H9 (cell line): ENCODE measurements around the gene NFASC. TPM values are rescaled to one million over a fixed set of nuclear protein-coding genes. Genes with fewer than 3 reads are reported as not detected.

Experiments
- DNase-seq: peaks from one replicate; pipeline ENCODE4 v3.0.0-alpha.2; 2017
- H2AFZ ChIP-seq: one replicate; pipeline ENCODE4 v1.6.1; 2013; ENCODE audit warnings: mild to moderate bottlenecking, low read length, control low read depth, moderate library complexity
- H2AK5ac ChIP-seq: 2 replicates; pipeline ENCODE4 v1.6.1; 2013; ENCODE audit warnings: low read length, control low read depth, mixed read lengths; ENCODE audit not compliant: insufficient read length
- H2BK120ac ChIP-seq: one replicate; pipeline ENCODE4 v1.6.1; 2013; ENCODE audit warnings: low read depth, mild to moderate bottlenecking, low read length, control low read depth, inconsistent platforms; ENCODE audit not compliant: poor library complexity, severe bottlenecking
- H2BK12ac ChIP-seq: 2 replicates; pipeline ENCODE4 v1.6.1; 2013; ENCODE audit warnings: low read length, control low read depth, mixed read lengths, low read depth; ENCODE audit not compliant: insufficient read length
- H2BK15ac ChIP-seq: 2 replicates; pipeline ENCODE4 v1.6.1; 2013; ENCODE audit warnings: low read depth, low read length, control low read depth
- H2BK20ac ChIP-seq: one replicate; pipeline ENCODE4 v1.6.1; 2013; ENCODE audit warnings: low read depth, mild to moderate bottlenecking, low read length, control low read depth, inconsistent platforms; ENCODE audit not compliant: poor library complexity, severe bottlenecking
- H2BK5ac ChIP-seq: 2 replicates; pipeline ENCODE4 v1.6.1; 2013; ENCODE audit warnings: low read length, control low read depth, mixed read lengths; ENCODE audit not compliant: insufficient read length
- H3K14ac ChIP-seq: 2 replicates; pipeline ENCODE4 v1.6.1; 2013; ENCODE audit warnings: low read length, control low read depth; ENCODE audit not compliant: insufficient read depth
- H3K18ac ChIP-seq: 2 replicates; pipeline ENCODE4 v1.6.1; 2013; ENCODE audit warnings: low read depth, mild to moderate bottlenecking, mixed read lengths, low read length, control low read depth; ENCODE audit not compliant: insufficient read length
- H3K23ac ChIP-seq: 2 replicates; pipeline ENCODE4 v1.6.1; 2013; ENCODE audit warnings: low read length, control low read depth, mixed read lengths, low read depth; ENCODE audit not compliant: insufficient read length
- H3K23me2 ChIP-seq: 2 replicates; pipeline ENCODE4 v1.6.1; 2013; ENCODE audit warnings: low read depth, mild to moderate bottlenecking, mixed read lengths, low read length, control low read depth; ENCODE audit not compliant: insufficient read length, poor library complexity, severe bottlenecking
- H3K27ac ChIP-seq: 2 replicates; pipeline ENCODE4 v1.5.1; 2013; ENCODE audit warnings: low read length, control low read depth, mixed read lengths, low read depth; ENCODE audit not compliant: insufficient read length
- H3K27me3 ChIP-seq: 2 replicates; pipeline ENCODE4 v1.6.1; 2013; ENCODE audit warnings: low read length, control low read depth, inconsistent platforms; ENCODE audit not compliant: insufficient read depth
- H3K4ac ChIP-seq: 2 replicates; pipeline ENCODE4 v1.6.1; 2013; ENCODE audit warnings: low read depth, mild to moderate bottlenecking, control low read depth, inconsistent platforms, low read length, moderate library complexity
- H3K4me1 ChIP-seq: 2 replicates; pipeline ENCODE4 v1.6.1; 2013; ENCODE audit warnings: low read length, control low read depth, inconsistent platforms; ENCODE audit not compliant: insufficient read depth
- H3K4me2 ChIP-seq: 2 replicates; pipeline ENCODE4 v1.6.1; 2013; ENCODE audit warnings: low read length, control low read depth, mixed read lengths; ENCODE audit not compliant: insufficient read length, insufficient read depth
- H3K56ac ChIP-seq: 2 replicates; pipeline ENCODE4 v1.6.1; 2013; ENCODE audit warnings: low read depth, mild to moderate bottlenecking, mixed read lengths, low read length, control low read depth; ENCODE audit not compliant: insufficient read length
- H3K79me1 ChIP-seq: 2 replicates; pipeline ENCODE4 v1.6.1; 2013; ENCODE audit warnings: low read depth, mild to moderate bottlenecking, moderate library complexity, low read length, control low read depth, inconsistent platforms; ENCODE audit not compliant: insufficient read depth, poor library complexity, severe bottlenecking
- H3K79me2 ChIP-seq: 2 replicates; pipeline ENCODE4 v1.6.1; 2013; ENCODE audit warnings: low read length, control low read depth, inconsistent platforms; ENCODE audit not compliant: insufficient read depth
- H3K9ac ChIP-seq: 2 replicates; pipeline ENCODE4 v1.6.1; 2013; ENCODE audit warnings: low read length, control low read depth, mixed read lengths; ENCODE audit not compliant: insufficient read length; ENCODE audit errors: extremely low read depth
- H3K9me3 ChIP-seq: one replicate; pipeline ENCODE4 v1.6.1; 2013; ENCODE audit warnings: low read depth, low read length, inconsistent platforms; ENCODE audit not compliant: control insufficient read depth
- H3T11ph ChIP-seq: one replicate; pipeline ENCODE4 v1.6.1; 2013; ENCODE audit warnings: mild to moderate bottlenecking, low read length, control low read depth, inconsistent platforms
- H4K20me1 ChIP-seq: one replicate; pipeline ENCODE4 v1.6.1; 2013; ENCODE audit not compliant: control insufficient read depth, insufficient read length, insufficient read depth
- H4K5ac ChIP-seq: 2 replicates; pipeline ENCODE4 v1.6.1; 2013; ENCODE audit warnings: low read depth, mild to moderate bottlenecking, mixed read lengths, low read length, control low read depth; ENCODE audit not compliant: insufficient read length
- H4K8ac ChIP-seq: replicated peaks from 2 replicates; pipeline ENCODE4 v1.6.1; 2013; ENCODE audit warnings: low read length, control low read depth, mixed read lengths, low read depth; ENCODE audit not compliant: insufficient read length
- H4K91ac ChIP-seq: 2 replicates; pipeline ENCODE4 v1.6.1; 2013; ENCODE audit warnings: low read depth, mild to moderate bottlenecking, moderate library complexity, mixed read lengths, low read length, control low read depth; ENCODE audit not compliant: insufficient read length
- H3K27ac Mint-ChIP-seq, 3 experiments: 2 replicates in 2 of 3; 3 replicates in 1 of 3; pipeline ENCODE4 v1.8.0; 2020 to 2021; ENCODE audit warnings: mixed read lengths in 3 of 3, mild to moderate bottlenecking in 1 of 3, moderate library complexity in 1 of 3
- H3K27me3 Mint-ChIP-seq: 2 replicates; pipeline ENCODE4 v1.8.0; 2021; ENCODE audit warnings: low read depth, mild to moderate bottlenecking, moderate library complexity, mixed read lengths
- H3K36me3 Mint-ChIP-seq, 3 experiments: 2 replicates in 2 of 3; 3 replicates in 1 of 3; pipeline ENCODE4 v1.8.0; 2020 to 2021; ENCODE audit warnings: low read depth in 3 of 3, mixed read lengths in 3 of 3; ENCODE audit not compliant: insufficient read depth in 1 of 3
- H3K4me1 Mint-ChIP-seq, 2 experiments: 2 replicates each; pipeline ENCODE4 v1.8.0; 2020; ENCODE audit warnings: mixed read lengths in 2 of 2
- H3K4me3 Mint-ChIP-seq, 2 experiments: 2 replicates in 1 of 2; 3 replicates in 1 of 2; pipeline ENCODE4 v1.8.0; 2020 to 2021; ENCODE audit warnings: mild to moderate bottlenecking in 2 of 2, mixed read lengths in 2 of 2, moderate library complexity in 1 of 2
- H3K9me3 Mint-ChIP-seq, 2 experiments: 2 replicates in 1 of 2; 3 replicates in 1 of 2; pipeline ENCODE4 v1.8.0; 2020; ENCODE audit warnings: mild to moderate bottlenecking in 2 of 2, mixed read lengths in 2 of 2, moderate library complexity in 1 of 2
- WGBS: extraction: QIAGEN DNeasy Blood & Tissue Kit; methylation state at CpG from one replicate; pipeline ENCODE4 v1.1.7; 2013; ENCODE audit warnings: missing lambda C conversion rate, low lambda C conversion rate, mixed read lengths; ENCODE audit not compliant: insufficient read length; ENCODE audit errors: extremely low coverage; 5-methylcytosine and 5-hydroxymethylcytosine counted together
- total RNA-seq: library from RNA; stranded (reverse); gene quantifications from 2 replicates; pipeline ENCODE4 v1.2.1, GENCODE V29; 2021
- TF ChIP-seq, protein P1 (sequence below): fragments of 200-600 bp; sonication (generic); conservative IDR thresholded peaks from 3 replicates; pipeline ENCODE4 v1.8.0; 2021; ENCODE audit warnings: antibody characterized with exemption, mild to moderate bottlenecking

The NFASC gene
- total RNA-seq, 1 experiment from 2014 or later: 5.0 TPM

- H3K56ac ChIP-seq: no peak overlapping the region
- no peaks in the 10 kb centered on the region for H3K9me3 ChIP-seq
- H3K4me3 Mint-ChIP-seq: no peak overlapping the region
- no peak overlapping the region for H3K4me2 ChIP-seq
- peaks cover 31 to 38% of the 10 kb centered on the region in 2 experiments for H3K4me1 Mint-ChIP-seq
- H3K79me2 ChIP-seq: no peaks in the 10 kb centered on the region
- no peak for DNase-seq
- no peak overlapping the region for H2BK12ac ChIP-seq
- peaks cover 8% of the 10 kb centered on the region; the same call in 1 of the 2 replicates for H3K4me1 ChIP-seq
- H2BK15ac ChIP-seq: no peak overlapping the region
- H3K14ac ChIP-seq: no peak overlapping the region
- no peak overlapping the region for H2BK120ac ChIP-seq
- H2AK5ac ChIP-seq: no peak overlapping the region
- H4K20me1 ChIP-seq: no peaks in the 10 kb centered on the region
- no CpG with 5 or more reads among the region's 10 CpGs for WGBS
- H2AFZ ChIP-seq: no peak overlapping the region
- H3K79me1 ChIP-seq: no peaks in the 10 kb centered on the region
- no peak overlapping the region for H3K23ac ChIP-seq
- no peak overlapping the region for H3T11ph ChIP-seq
- H3K27ac Mint-ChIP-seq: no peak overlapping the region; a peak in 1 of 7 replicates
- H3K27me3 Mint-ChIP-seq: no peaks in the 10 kb centered on the region; the same call in 1 of the 2 replicates
- H3K27me3 ChIP-seq: no peaks in the 10 kb centered on the region
- H4K5ac ChIP-seq: no peak overlapping the region
- H3K9me3 Mint-ChIP-seq: no peaks in the 10 kb centered on the region; a peak in 1 of 5 replicates
- no peak overlapping the region for H3K27ac ChIP-seq
- no peaks in the 10 kb centered on the region; a peak in 2 of 7 replicates for H3K36me3 Mint-ChIP-seq
- H4K8ac ChIP-seq: no peak overlapping the region
- H2BK5ac ChIP-seq: no peak overlapping the region
- H3K4ac ChIP-seq: no peak overlapping the region
- H3K23me2 ChIP-seq: no peaks in the 10 kb centered on the region
- no peak overlapping the region for H3K18ac ChIP-seq
- no peak overlapping the region for H2BK20ac ChIP-seq
- TF ChIP-seq, protein P1, sequence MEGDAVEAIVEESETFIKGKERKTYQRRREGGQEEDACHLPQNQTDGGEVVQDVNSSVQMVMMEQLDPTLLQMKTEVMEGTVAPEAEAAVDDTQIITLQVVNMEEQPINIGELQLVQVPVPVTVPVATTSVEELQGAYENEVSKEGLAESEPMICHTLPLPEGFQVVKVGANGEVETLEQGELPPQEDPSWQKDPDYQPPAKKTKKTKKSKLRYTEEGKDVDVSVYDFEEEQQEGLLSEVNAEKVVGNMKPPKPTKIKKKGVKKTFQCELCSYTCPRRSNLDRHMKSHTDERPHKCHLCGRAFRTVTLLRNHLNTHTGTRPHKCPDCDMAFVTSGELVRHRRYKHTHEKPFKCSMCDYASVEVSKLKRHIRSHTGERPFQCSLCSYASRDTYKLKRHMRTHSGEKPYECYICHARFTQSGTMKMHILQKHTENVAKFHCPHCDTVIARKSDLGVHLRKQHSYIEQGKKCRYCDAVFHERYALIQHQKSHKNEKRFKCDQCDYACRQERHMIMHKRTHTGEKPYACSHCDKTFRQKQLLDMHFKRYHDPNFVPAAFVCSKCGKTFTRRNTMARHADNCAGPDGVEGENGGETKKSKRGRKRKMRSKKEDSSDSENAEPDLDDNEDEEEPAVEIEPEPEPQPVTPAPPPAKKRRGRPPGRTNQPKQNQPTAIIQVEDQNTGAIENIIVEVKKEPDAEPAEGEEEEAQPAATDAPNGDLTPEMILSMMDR: no peak
- H4K91ac ChIP-seq: no peak overlapping the region
- H3K9ac ChIP-seq: no peak overlapping the region
Observed at GRCh38 chr1:204874274-204874673, 3.6 kb downstream of the NFASC start.
